ENCODE measurements around the gene MYH16. TPM values are rescaled to one million over a fixed set of nuclear protein-coding genes. Genes with fewer than 3 reads are reported as not detected.

MYH16 gene
- total and polyA plus RNA-seq, 7 donors: not detected

GRCh38 chr7:99243751-99244337 lies 28.8 kb upstream of the MYH16 start:
- DNase-seq (no peak), ATAC-seq (no peak)
- no peaks in the 10 kb centered on the region for H3K4me1 ChIP-seq
- no peak overlapping the region for H3K27ac ChIP-seq
- H3K4me3 ChIP-seq: no peak overlapping the region
- intact Hi-C loops (cut with DNase I): no loop called here
- no peaks in the 10 kb centered on the region for H3K9me3 ChIP-seq
- peaks cover 0 to 3% (median 0%) of the 10 kb centered on the region in 3 donors for H3K27me3 ChIP-seq (ENCODE audit: insufficient read depth in 3 of 3, low read length in 2 of 3)
- 85 to 89% (median 88%) methylated on average over 5 of the region's 5 CpGs for WGBS, 3 donors
- no peaks in the 10 kb centered on the region for H3K36me3 ChIP-seq (ENCODE audit: insufficient read depth in 1 of 2, low read depth in 1 of 2)
- TF ChIP-seq CTCF (IDR thresholded peaks at IDR 0.05): no peak

DNA sequence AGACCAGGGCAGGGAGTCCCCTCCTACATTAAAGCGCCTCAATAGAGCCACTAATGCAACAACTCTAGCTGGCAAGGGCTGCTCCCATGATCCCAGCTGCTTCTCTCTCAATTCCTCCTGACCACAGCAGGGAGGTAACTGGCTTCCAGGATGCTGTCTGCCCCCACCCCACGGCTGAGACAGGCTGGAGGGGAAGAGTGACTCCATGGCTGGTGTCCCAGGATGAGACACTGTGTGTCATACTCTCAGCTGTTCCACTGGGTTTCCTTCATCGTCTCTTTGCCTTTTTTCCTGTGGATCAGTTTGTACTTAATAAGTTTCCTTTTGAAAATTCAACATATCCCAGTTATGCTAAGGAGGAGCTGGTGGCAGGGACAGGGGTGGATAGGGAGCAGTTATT lies 27.7 kb upstream of the MYH16 start:
- peaks cover 0 to 3% (median 0%) of the 10 kb centered on the region in 3 donors for H3K27me3 ChIP-seq (ENCODE audit: insufficient read depth in 3 of 3, low read length in 2 of 3)
- no peak for ATAC-seq
- no peak overlapping the region for H3K27ac ChIP-seq
- no peak for TF ChIP-seq CTCF (IDR thresholded peaks at IDR 0.05)
- H3K4me1 ChIP-seq: no peaks in the 10 kb centered on the region
- 27 to 37% (median 32%) methylated on average over 3 of the region's 3 CpGs for WGBS, 3 donors
- intact Hi-C loops (cut with DNase I): no loop called here
- H3K4me3 ChIP-seq: no peak overlapping the region
- DNase-seq: no peak
- no peaks in the 10 kb centered on the region for H3K36me3 ChIP-seq (ENCODE audit: insufficient read depth in 1 of 2, low read depth in 1 of 2)
- no peaks in the 10 kb centered on the region for H3K9me3 ChIP-seq

DNA sequence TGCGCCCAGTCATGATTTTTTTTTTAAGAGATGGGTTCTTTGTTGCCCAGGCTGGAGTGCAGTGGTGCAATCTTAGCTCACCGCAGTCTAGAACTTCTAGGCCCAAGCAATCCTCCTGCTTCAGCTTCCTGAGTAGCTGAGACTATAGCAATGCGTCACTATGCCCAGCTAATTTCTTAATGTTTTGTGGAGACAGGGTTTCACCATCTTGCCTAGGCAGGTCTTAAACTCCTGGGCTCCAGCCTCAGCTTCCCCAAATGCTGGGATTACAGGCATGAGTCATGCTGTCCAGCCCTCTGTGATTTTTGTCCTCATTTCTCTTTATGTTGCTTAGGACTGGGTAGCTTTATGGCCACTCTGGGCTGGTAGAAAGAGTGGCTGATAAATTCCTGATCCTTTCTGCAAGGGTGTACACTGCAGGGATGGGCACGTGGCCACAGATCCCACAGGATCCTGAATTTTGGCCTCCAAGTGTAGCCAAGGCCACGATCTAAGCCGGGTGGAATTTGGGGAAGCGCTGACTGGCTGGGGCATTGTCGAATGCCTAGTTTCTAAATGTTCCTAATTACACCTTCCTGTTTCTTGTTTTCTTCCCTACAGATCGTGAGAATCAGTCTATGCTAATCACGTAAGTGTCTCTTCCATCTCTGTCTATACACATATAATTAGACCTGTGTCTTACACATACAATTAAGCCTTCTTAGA lies 24.1 kb upstream of the MYH16 start:
- Histone ChIP-seq H3K4me3 (no peak overlapping the region), H3K9me3 (no peaks in the 10 kb centered on the region), H3K27ac (no peak overlapping the region), H3K36me3 (ENCODE audit: insufficient read depth in 1 of 2, low read depth in 1 of 2) (no peaks in the 10 kb centered on the region), H3K4me1 (no peaks in the 10 kb centered on the region), H3K27me3 (ENCODE audit: insufficient read depth in 3 of 3, low read length in 2 of 3) (peaks cover 0 to 5% (median 5%) of the 10 kb centered on the region in 3 donors)
- ATAC-seq (no peak), DNase-seq (no peak)
- 65 to 69% (median 68%) methylated on average over 10 of the region's 10 CpGs for WGBS, 3 donors
- intact Hi-C loops (cut with DNase I): no loop called here
- TF ChIP-seq CTCF (IDR thresholded peaks at IDR 0.05): no peak

GRCh38 chr7:99249985-99250575 lies 22.6 kb upstream of the MYH16 start:
- intact Hi-C loops (cut with DNase I): no loop called here
- Histone ChIP-seq H3K27me3 (ENCODE audit: insufficient read depth in 3 of 3, low read length in 2 of 3) (peaks cover 0 to 8% (median 2%) of the 10 kb centered on the region in 3 donors), H3K9me3 (no peaks in the 10 kb centered on the region), H3K4me1 (no peaks in the 10 kb centered on the region), H3K4me3 (no peak overlapping the region), H3K27ac (no peak overlapping the region), H3K36me3 (ENCODE audit: insufficient read depth in 1 of 2, low read depth in 1 of 2) (no peaks in the 10 kb centered on the region)
- no peak for DNase-seq
- no peak for ATAC-seq
- TF ChIP-seq CTCF (IDR thresholded peaks at IDR 0.05): no peak
- WGBS, 3 donors: 82 to 85% (median 85%) methylated on average over 8 of the region's 8 CpGs

All from psoas muscle (tissue), 8 donors.